HG02943 (cell line): ENCODE data around the gene TNFAIP8.
"Not testable (repeated sequence)": the region's sequence is repeated elsewhere in the genome, so short reads cannot be mapped to it uniquely, and the experiment has no call there.

Experiments used
- ATAC-seq: cut with Tn5 transposase; IDR thresholded peaks from one replicate; pipeline ENCODE4 v1.9.1; 2021; ENCODE audit warnings: mild to moderate bottlenecking, low read depth, moderate library complexity; ENCODE audit not compliant: unreplicated experiment

The TNFAIP8 gene

GRCh38 chr5:119412279-119413227, 56.7 kb downstream of the TNFAIP8 start:
- no peak for ATAC-seq

GRCh38 chr5:119414124-119414734, 58.4 kb downstream of the TNFAIP8 start:
- ATAC-seq, result not testable (repeated sequence)

- no peak for ATAC-seq
These were observed 62.2 kb downstream of the TNFAIP8 start for GRCh38 chr5:119417891-119418605.

- ATAC-seq, result peak; percentile 69
These were observed 62.8 kb downstream of the TNFAIP8 start for GRCh38 chr5:119418606-119419100.

GRCh38 chr5:119420169-119420568, 64.3 kb downstream of the TNFAIP8 start:
- ATAC-seq, result no peak

- ATAC-seq, result no peak
These were observed 70.2 kb downstream of the TNFAIP8 start for GRCh38 chr5:119426057-119426456.

- no peak for ATAC-seq
These were observed 71.2 kb downstream of the TNFAIP8 start for GRCh38 chr5:119427060-119427459.

- not testable (repeated sequence) for ATAC-seq
These were observed 71.8 kb downstream of the TNFAIP8 start for GRCh38 chr5:119427596-119427995.

- ATAC-seq, result not testable (repeated sequence)
These were observed 72.3 kb downstream of the TNFAIP8 start for GRCh38 chr5:119428166-119428565.

GRCh38 chr5:119428574-119428973, 72.8 kb downstream of the TNFAIP8 start:
- ATAC-seq, result not testable (repeated sequence)

GRCh38 chr5:119432674-119433237, 76.9 kb downstream of the TNFAIP8 start:
- not testable (repeated sequence) for ATAC-seq

- ATAC-seq, result peak; percentile 97
These were observed 79.8 kb downstream of the TNFAIP8 start for GRCh38 chr5:119435436-119436132.

GRCh38 chr5:119437785-119438586, 82.2 kb downstream of the TNFAIP8 start:
- not testable (repeated sequence) for ATAC-seq

- not testable (repeated sequence) for ATAC-seq
These were observed 82.7 kb downstream of the TNFAIP8 start for GRCh38 chr5:119438587-119438917.

- no peak for ATAC-seq
These were observed 83.4 kb downstream of the TNFAIP8 start for GRCh38 chr5:119439140-119439631.

- not testable (repeated sequence) for ATAC-seq
These were observed 83.8 kb downstream of the TNFAIP8 start for GRCh38 chr5:119439632-119440031.

- ATAC-seq, result not testable (repeated sequence)
These were observed 88.8 kb downstream of the TNFAIP8 start for GRCh38 chr5:119444643-119445042.

GRCh38 chr5:119445544-119445943, 89.7 kb downstream of the TNFAIP8 start:
- ATAC-seq, result no peak
